CD14-positive monocyte (primary cell): ENCODE data around the gene LPCAT1. TPM values are rescaled to one million over a fixed set of nuclear protein-coding genes. Genes with fewer than 3 reads are reported as not detected.

ENCODE experiments used
- DNase-seq, 3 donors: peaks; one replicate each; pipeline ENCODE4 v3.0.0-alpha.2; 2011 to 2022
- H2AFZ ChIP-seq: 2 replicates; pipeline ENCODE4 v1.6.0; 2012; ENCODE audit warnings: mild to moderate bottlenecking, low read depth, low read length, inconsistent platforms; ENCODE audit not compliant: insufficient read depth, poor library complexity, severe bottlenecking
- H3K27ac ChIP-seq, 2 donors: 1 replicate in 1 of 2; 2 replicates in 1 of 2; pipeline ENCODE4 v1.5.1; 2012 to 2013; ENCODE audit warnings: low read length in 2 of 2, control low read depth in 1 of 2, inconsistent platforms in 1 of 2, low read depth in 1 of 2, mild to moderate bottlenecking in 1 of 2
- H3K27me3 ChIP-seq, 2 donors: one replicate each; pipeline versions ENCODE4 v1.6.0 to v1.6.1; 2011 to 2013; ENCODE audit warnings: low read length in 2 of 2; ENCODE audit not compliant: control insufficient read depth in 2 of 2, insufficient read depth in 2 of 2
- H3K36me3 ChIP-seq, 2 donors: replicated peaks in 1 of 2; 1 replicate in 1 of 2; 2 replicates in 1 of 2; pipeline versions ENCODE4 v1.5.1 to v1.6.1; 2012 to 2013; ENCODE audit warnings: low read length in 2 of 2, control low read depth in 1 of 2, inconsistent platforms in 1 of 2, mild to moderate bottlenecking in 1 of 2; ENCODE audit not compliant: insufficient read depth in 2 of 2, control insufficient read depth in 1 of 2
- H3K4me1 ChIP-seq, 2 donors: 1 replicate in 1 of 2; 2 replicates in 1 of 2; pipeline versions ENCODE4 v1.5.1 to v1.6.1; 2012 to 2013; ENCODE audit warnings: low read length in 2 of 2, control low read depth in 1 of 2, inconsistent platforms in 1 of 2, mild to moderate bottlenecking in 1 of 2, moderate library complexity in 1 of 2; ENCODE audit not compliant: insufficient read depth in 2 of 2, control insufficient read depth in 1 of 2
- H3K4me2 ChIP-seq: replicated peaks from 2 replicates; pipeline ENCODE3; 2012; ENCODE audit warnings: low read length, moderate library complexity, mild to moderate bottlenecking; ENCODE audit not compliant: poor library complexity, severe bottlenecking; ENCODE audit errors: extremely low read depth
- H3K4me3 ChIP-seq, 3 experiments: fragments of 200-600 bp in 1 of 3; sonication (generic) in 1 of 3; replicated peaks in 1 of 3; 1 replicate in 2 of 3; 2 replicates in 1 of 3; pipeline ENCODE4 v1.5.1; 2011 to 2013; ENCODE audit warnings: low read length in 3 of 3, mild to moderate bottlenecking in 3 of 3, control low read depth in 2 of 3, low read depth in 2 of 3, inconsistent platforms in 1 of 3, moderate library complexity in 1 of 3
- H3K79me2 ChIP-seq: 2 replicates; pipeline ENCODE4 v1.6.0; 2012; ENCODE audit warnings: mild to moderate bottlenecking, control low read depth, inconsistent platforms, low read length, moderate library complexity; ENCODE audit not compliant: insufficient read depth
- H3K9ac ChIP-seq: 2 replicates; pipeline ENCODE4 v1.6.0; 2017; ENCODE audit warnings: low read length, mild to moderate bottlenecking; ENCODE audit not compliant: insufficient read depth, poor library complexity, severe bottlenecking
- H3K9me3 ChIP-seq, 2 donors: replicated peaks in 1 of 2; 1 replicate in 1 of 2; 2 replicates in 1 of 2; pipeline versions ENCODE4 v1.5.1 to v1.6.1; 2012 to 2013; ENCODE audit warnings: low read length in 2 of 2, control low read depth in 1 of 2; ENCODE audit not compliant: control insufficient read depth in 1 of 2, insufficient read depth in 1 of 2
- H4K20me1 ChIP-seq: 2 replicates; pipeline ENCODE4 v1.6.0; 2012; ENCODE audit warnings: mild to moderate bottlenecking, low read length, control low read depth, moderate library complexity; ENCODE audit not compliant: insufficient read depth
- H3K27ac Mint-ChIP-seq, 7 donors: one replicate each; pipeline ENCODE4 v1.8.0; 2020; ENCODE audit warnings: mild to moderate bottlenecking in 7 of 7, mixed read lengths in 7 of 7, moderate library complexity in 6 of 7, inconsistent platforms in 2 of 7
- H3K27me3 Mint-ChIP-seq, 3 donors: one replicate each; pipeline ENCODE4 v1.8.0; 2021 to 2022; ENCODE audit warnings: low read depth in 3 of 3, mild to moderate bottlenecking in 3 of 3, mixed read lengths in 3 of 3, moderate library complexity in 3 of 3, inconsistent platforms in 1 of 3
- H3K36me3 Mint-ChIP-seq, 2 donors: one replicate each; pipeline ENCODE4 v1.8.0; 2020; ENCODE audit warnings: mixed read lengths in 2 of 2, inconsistent platforms in 1 of 2, mild to moderate bottlenecking in 1 of 2
- H3K4me1 Mint-ChIP-seq: one replicate; pipeline ENCODE4 v1.8.0; 2020; ENCODE audit warnings: mild to moderate bottlenecking, mixed read lengths
- H3K4me3 Mint-ChIP-seq, 2 donors: one replicate each; pipeline ENCODE4 v1.8.0; 2020; ENCODE audit warnings: mild to moderate bottlenecking in 2 of 2, mixed read lengths in 2 of 2, moderate library complexity in 1 of 2
- H3K9me3 Mint-ChIP-seq, 7 donors: one replicate each; pipeline ENCODE4 v1.8.0; 2020 to 2022; ENCODE audit warnings: mixed read lengths in 7 of 7, mild to moderate bottlenecking in 6 of 7, moderate library complexity in 6 of 7, inconsistent platforms in 2 of 7
- CTCF ChIP-seq: fragments of 200-600 bp; IDR thresholded peaks from one replicate; pipeline ENCODE4 v1.8.0; 2022; ENCODE audit warnings: antibody characterized with exemption, mild to moderate bottlenecking
- WGBS: methylation state at CpG from one replicate; pipeline ENCODE4 v1.1.5; 2013; ENCODE audit warnings: missing lambda C conversion rate; ENCODE audit not compliant: insufficient coverage; 5-methylcytosine and 5-hydroxymethylcytosine counted together
- intact Hi-C, 2 donors: fragments of 100-400 bp; cut with micrococcal nuclease; formaldehyde crosslinking; loops; one replicate each; pipeline versions ENCODE4 v1.15.0 to v1.15.1; 2023
- polyA plus RNA-seq, 3 donors: library from polyadenylated mRNA; depleted of rRNA in 1 of 3; unstranded in 2 of 3; stranded (reverse) in 1 of 3; fragments of 300-500 nt in 2 of 3; fragments of >200 nt in 1 of 3; fragmentation: Illumina TruSeq in 2 of 3; gene quantifications; 1 replicate in 2 of 3; 2 replicates in 1 of 3; pipeline ENCODE4 v1.2.3, GENCODE V29; 2012 to 2021

The LPCAT1 gene
- polyA plus RNA-seq, 3 donors: 34.1 to 53.9 (median 34.8) TPM

- Mint-ChIP-seq H3K9me3 (peaks cover 0 to 2% (median 0%) of the 10 kb centered on the region in 7 donors), H3K27me3 (peaks cover 0 to 5% (median 0%) of the 10 kb centered on the region in 3 donors), H3K4me3 (no peak overlapping the region), H3K27ac (peak overlapping the region in 2 of 7 donors; percentile 55 to 59), H3K36me3 (peaks cover 58 to 75% of the 10 kb centered on the region in 2 donors), H3K4me1 (peaks cover 55% of the 10 kb centered on the region)
- no peak for TF ChIP-seq CTCF
- H3K4me3 ChIP-seq: no peak overlapping the region
- no peak for DNase-seq
- no peak overlapping the region for H2AFZ ChIP-seq
- no peaks in the 10 kb centered on the region for H3K9me3 ChIP-seq
- H3K4me1 ChIP-seq: peaks cover 39 to 47% of the 10 kb centered on the region in 2 donors
- H3K4me2 ChIP-seq: no peak overlapping the region
- H3K36me3 ChIP-seq: peaks cover 30 to 61% of the 10 kb centered on the region in 2 donors
- intact Hi-C loops: loop anchor here in 1 of 2 donors (10.0 kb wide), 1 partner anchor 55 kb away; no protein-coding TSS in a partner anchor
- no peak overlapping the region for H3K27ac ChIP-seq
- H3K9ac ChIP-seq: no peak overlapping the region
- 96% methylated on average over 18 of the region's 18 CpGs for WGBS
- peaks cover 94% of the 10 kb centered on the region for H3K79me2 ChIP-seq
- H4K20me1 ChIP-seq: peaks cover 76% of the 10 kb centered on the region
- H3K27me3 ChIP-seq: no peaks in the 10 kb centered on the region
Observed at GRCh38 chr5:1510151-1510561, 13.6 kb downstream of the LPCAT1 start.

- Mint-ChIP-seq H3K4me1 (peaks cover 56% of the 10 kb centered on the region), H3K27me3 (peaks cover 0 to 5% (median 0%) of the 10 kb centered on the region in 3 donors), H3K27ac (peak overlapping the region in 2 of 7 donors; percentile 5 to 27), H3K4me3 (no peak overlapping the region), H3K9me3 (peaks cover 0 to 2% (median 0%) of the 10 kb centered on the region in 7 donors), H3K36me3 (peaks cover 55 to 72% of the 10 kb centered on the region in 2 donors)
- no peak overlapping the region for H3K4me2 ChIP-seq
- no peak overlapping the region for H3K4me3 ChIP-seq
- H3K4me1 ChIP-seq: peaks cover 44 to 49% of the 10 kb centered on the region in 2 donors
- H2AFZ ChIP-seq: no peak overlapping the region
- peaks cover 91% of the 10 kb centered on the region for H3K79me2 ChIP-seq
- H3K9ac ChIP-seq: no peak overlapping the region
- no peak for TF ChIP-seq CTCF
- intact Hi-C loops: loop anchor here in 1 of 2 donors (10.0 kb wide), 1 partner anchor 55 kb away; no protein-coding TSS in a partner anchor
- peaks cover 70% of the 10 kb centered on the region for H4K20me1 ChIP-seq
- H3K27ac ChIP-seq: no peak overlapping the region
- peaks cover 30 to 61% of the 10 kb centered on the region in 2 donors for H3K36me3 ChIP-seq
- WGBS: 96% methylated on average over 22 of the region's 30 CpGs
- no peaks in the 10 kb centered on the region for H3K9me3 ChIP-seq
- no peaks in the 10 kb centered on the region for H3K27me3 ChIP-seq
- no peak for DNase-seq
Observed at GRCh38 chr5:1509346-1510085, 14.2 kb downstream of the LPCAT1 start.
